GM23248 (cell line): ENCODE results near the gene ZNF880.

ENCODE experiments used
- EZH2 ChIP-seq: fragments of 200-600 bp; sonication (generic); IDR thresholded peaks from 2 replicates; pipeline ENCODE4 v1.6.1; 2018; ENCODE audit warnings: antibody characterized with exemption, mild to moderate bottlenecking; ENCODE audit not compliant: insufficient read depth, poor library complexity, severe bottlenecking
- EZH2phosphoT487 ChIP-seq: fragments of 200-600 bp; sonication (generic); IDR thresholded peaks from 2 replicates; pipeline ENCODE4 v1.6.1; 2018; ENCODE audit warnings: antibody characterized with exemption, moderate library complexity, mild to moderate bottlenecking, low read depth; ENCODE audit not compliant: insufficient read depth

- TF ChIP-seq EZH2 = no peak
- TF ChIP-seq EZH2phosphoT487 = no peak
These were observed 26.2 kb upstream of the ZNF880 start for GRCh38 chr19:52343548-52343947.
